ENCODE measurements around the gene FOCAD. TPM values are rescaled to one million over a fixed set of nuclear protein-coding genes. Genes with fewer than 3 reads are reported as not detected.

FOCAD gene
- total RNA-seq, 1 experiment from 2014 or later: 35.1 TPM

GRCh38 chr9:20925256-20926045 lies 241.4 kb downstream of the FOCAD start:
- intact Hi-C loops (cut with micrococcal nuclease): no loop called here
- POLR2A ChIA-PET (ENCODE audit: unreplicated experiment): no interaction called here

DNA sequence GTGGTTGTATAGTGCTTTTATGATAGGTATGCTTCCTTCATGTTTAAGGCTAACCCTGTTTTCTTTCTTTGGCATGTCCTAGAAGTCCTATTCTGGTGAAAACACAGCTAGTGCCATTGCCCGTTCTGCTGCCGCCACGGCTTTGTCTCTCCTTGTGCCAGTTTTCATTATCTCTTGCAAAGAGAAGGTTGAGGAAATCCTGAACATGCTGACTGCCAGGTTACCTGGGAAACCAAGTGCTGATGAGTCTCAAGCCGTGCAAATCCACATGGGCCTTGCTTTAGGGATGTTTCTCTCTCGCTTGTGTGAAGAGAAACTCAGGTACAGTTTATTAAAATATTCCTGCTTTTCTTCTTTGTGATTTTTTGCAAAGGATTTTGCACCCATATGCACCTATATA lies 245.2 kb downstream of the FOCAD start:
- Histone ChIP-seq H4K20me1 (ENCODE audit: low read length) (no peaks in the 10 kb centered on the region), H3K9ac (ENCODE audit: low read length) (no peak overlapping the region), H3K27me3 (ENCODE audit: low read length) (no peaks in the 10 kb centered on the region), H3F3A (ENCODE audit: low read length, unreplicated experiment) (no peaks in the 10 kb centered on the region), H2AFZ (ENCODE audit: low read length) (no peak overlapping the region), H3K4me3 (ENCODE audit: low read length) (no peak overlapping the region), H3K27ac (ENCODE audit: low read length) (no peak overlapping the region), H3K79me2 (ENCODE audit: low read length) (no peaks in the 10 kb centered on the region), H3K4me2 (ENCODE audit: low read length) (no peak overlapping the region), H3K4me1 (ENCODE audit: insufficient read depth, low read length) (no peaks in the 10 kb centered on the region), H3K9me2 (replicated peaks; ENCODE audit: low read length) (no peaks in the 10 kb centered on the region), H3K36me3 (ENCODE audit: low read depth, low read length) (no peaks in the 10 kb centered on the region; the same call in 1 of the 2 replicates), H3K9me3 (ENCODE audit: low read length) (no peaks in the 10 kb centered on the region)
- POLR2A ChIA-PET (ENCODE audit: unreplicated experiment): no interaction called here
- DNase-seq (no peak), ATAC-seq (no peak)
- TF ChIP-seq EZH2phosphoT487 (IDR thresholded peaks at IDR 0.05; ENCODE audit: borderline replicate concordance, low read length) (no peak), EZH2 (IDR thresholded peaks at IDR 0.05; ENCODE audit: low read length, unreplicated experiment) (no peak)
- TF ChIP-seq, protein P1, sequence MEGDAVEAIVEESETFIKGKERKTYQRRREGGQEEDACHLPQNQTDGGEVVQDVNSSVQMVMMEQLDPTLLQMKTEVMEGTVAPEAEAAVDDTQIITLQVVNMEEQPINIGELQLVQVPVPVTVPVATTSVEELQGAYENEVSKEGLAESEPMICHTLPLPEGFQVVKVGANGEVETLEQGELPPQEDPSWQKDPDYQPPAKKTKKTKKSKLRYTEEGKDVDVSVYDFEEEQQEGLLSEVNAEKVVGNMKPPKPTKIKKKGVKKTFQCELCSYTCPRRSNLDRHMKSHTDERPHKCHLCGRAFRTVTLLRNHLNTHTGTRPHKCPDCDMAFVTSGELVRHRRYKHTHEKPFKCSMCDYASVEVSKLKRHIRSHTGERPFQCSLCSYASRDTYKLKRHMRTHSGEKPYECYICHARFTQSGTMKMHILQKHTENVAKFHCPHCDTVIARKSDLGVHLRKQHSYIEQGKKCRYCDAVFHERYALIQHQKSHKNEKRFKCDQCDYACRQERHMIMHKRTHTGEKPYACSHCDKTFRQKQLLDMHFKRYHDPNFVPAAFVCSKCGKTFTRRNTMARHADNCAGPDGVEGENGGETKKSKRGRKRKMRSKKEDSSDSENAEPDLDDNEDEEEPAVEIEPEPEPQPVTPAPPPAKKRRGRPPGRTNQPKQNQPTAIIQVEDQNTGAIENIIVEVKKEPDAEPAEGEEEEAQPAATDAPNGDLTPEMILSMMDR (conservative IDR thresholded peaks at IDR 0.05; ENCODE audit: low read depth, low read length): no peak
- BruUV-seq (replicated peaks): no TSS peak
- intact Hi-C loops (cut with micrococcal nuclease): no loop called here
- CTCF ChIA-PET: no interaction called here

More at GRCh38 chr9:20925256-20926045, 241.4 kb downstream of the FOCAD start:
- no peaks in the 10 kb centered on the region for H3F3A ChIP-seq (ENCODE audit: low read length, unreplicated experiment)
- no peaks in the 10 kb centered on the region for H3K79me2 ChIP-seq (ENCODE audit: low read length)
- no peak overlapping the region for H3K27ac ChIP-seq (ENCODE audit: low read length)
- ATAC-seq: no peak
- TF ChIP-seq EZH2 (IDR thresholded peaks at IDR 0.05; ENCODE audit: low read length, unreplicated experiment): no peak
- TF ChIP-seq, protein P1 (conservative IDR thresholded peaks at IDR 0.05; ENCODE audit: low read depth, low read length): no peak
- no peak for TF ChIP-seq EZH2phosphoT487 (IDR thresholded peaks at IDR 0.05; ENCODE audit: borderline replicate concordance, low read length)
- H3K4me3 ChIP-seq (ENCODE audit: low read length): no peak overlapping the region
- no peaks in the 10 kb centered on the region; the same call in 1 of the 2 replicates for H3K36me3 ChIP-seq (ENCODE audit: low read depth, low read length)
- no peaks in the 10 kb centered on the region for H3K9me2 ChIP-seq (replicated peaks; ENCODE audit: low read length)
- no peaks in the 10 kb centered on the region for H4K20me1 ChIP-seq (ENCODE audit: low read length)
- no peak overlapping the region for H2AFZ ChIP-seq (ENCODE audit: low read length)
- H3K9ac ChIP-seq (ENCODE audit: low read length): no peak overlapping the region
- CTCF ChIA-PET: no interaction called here
- no TSS peak for BruUV-seq (replicated peaks)
- H3K4me1 ChIP-seq (ENCODE audit: insufficient read depth, low read length): peaks cover 4% of the 10 kb centered on the region; the same call in 1 of the 2 replicates
- H3K9me3 ChIP-seq (ENCODE audit: low read length): no peaks in the 10 kb centered on the region
- H3K27me3 ChIP-seq (ENCODE audit: low read length): no peaks in the 10 kb centered on the region
- H3K4me2 ChIP-seq (ENCODE audit: low read length): no peak overlapping the region
- DNase-seq: no peak

- BruUV-seq (replicated peaks): no TSS peak
- DNase-seq: no peak
- H3K27ac ChIP-seq (ENCODE audit: low read length): no peak overlapping the region
- no peaks in the 10 kb centered on the region for H3K9me3 ChIP-seq (ENCODE audit: low read length)
- H3K4me2 ChIP-seq (ENCODE audit: low read length): no peak overlapping the region
- intact Hi-C loops (cut with micrococcal nuclease): loop anchor here (10.0 kb wide), 1 partner anchor 46 kb away; no protein-coding TSS in a partner anchor
- H3F3A ChIP-seq (ENCODE audit: low read length, unreplicated experiment): no peaks in the 10 kb centered on the region
- no peaks in the 10 kb centered on the region for H3K4me1 ChIP-seq (ENCODE audit: insufficient read depth, low read length)
- H3K79me2 ChIP-seq (ENCODE audit: low read length): no peaks in the 10 kb centered on the region
- no peaks in the 10 kb centered on the region; the same call in 1 of the 2 replicates for H3K36me3 ChIP-seq (ENCODE audit: low read depth, low read length)
- no peak for ATAC-seq
- TF ChIP-seq EZH2phosphoT487 (IDR thresholded peaks at IDR 0.05; ENCODE audit: borderline replicate concordance, low read length): no peak
- TF ChIP-seq EZH2 (IDR thresholded peaks at IDR 0.05; ENCODE audit: low read length, unreplicated experiment): no peak
- TF ChIP-seq, protein P1 (conservative IDR thresholded peaks at IDR 0.05; ENCODE audit: low read depth, low read length): no peak
- no peaks in the 10 kb centered on the region for H3K9me2 ChIP-seq (replicated peaks; ENCODE audit: low read length)
- H2AFZ ChIP-seq (ENCODE audit: low read length): no peak overlapping the region
- CTCF ChIA-PET: no interaction called here
- POLR2A ChIA-PET (ENCODE audit: unreplicated experiment): no interaction called here
- no peaks in the 10 kb centered on the region for H4K20me1 ChIP-seq (ENCODE audit: low read length)
- no peaks in the 10 kb centered on the region for H3K27me3 ChIP-seq (ENCODE audit: low read length)
- H3K4me3 ChIP-seq (ENCODE audit: low read length): no peak overlapping the region
- no peak overlapping the region for H3K9ac ChIP-seq (ENCODE audit: low read length)
These were observed 246.8 kb downstream of the FOCAD start for GRCh38 chr9:20930836-20931235.

All from PC-3 (cell line).